Measurements from ENCODE around the gene FOLR3.
A peak's percentile ranks its signal among the peaks of the same experiment; 100 is the strongest.
"Not testable (repeated sequence)": the region's sequence is repeated elsewhere in the genome, so short reads cannot be mapped to it uniquely, and the experiment has no call there.

The FOLR3 gene

DNA sequence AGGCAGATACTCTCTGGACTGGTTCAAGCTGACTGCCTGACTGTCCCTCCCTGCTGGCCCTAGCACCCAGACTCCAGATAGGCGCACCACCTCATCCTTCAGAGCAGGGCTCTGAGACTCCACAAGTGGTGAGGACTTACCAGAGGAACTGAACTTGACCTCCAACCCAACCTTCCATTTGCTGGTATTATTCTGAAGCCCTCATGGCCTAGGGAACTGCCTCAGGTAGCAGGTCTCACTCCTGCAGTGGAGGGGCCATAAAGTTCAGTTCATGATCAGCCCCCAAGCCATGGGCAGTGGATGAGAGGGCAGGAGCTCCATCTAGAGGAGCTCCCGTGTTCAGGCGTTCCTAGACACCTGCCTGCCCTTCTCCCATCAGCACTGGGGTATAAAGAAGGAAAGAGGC is 46.0 kb downstream of the FOLR3 start:
- not testable (repeated sequence) for H2AFZ ChIP-seq (ENCODE audit: low read length); H3K9ac ChIP-seq (ENCODE audit: low read length); H4K20me1 ChIP-seq (ENCODE audit: insufficient read depth, low read length); H3F3A ChIP-seq (ENCODE audit: insufficient read depth, low read length); H3K36me3 ChIP-seq (ENCODE audit: insufficient read depth, low read length); H3K9me3 ChIP-seq (ENCODE audit: low read length); H3K4me3 ChIP-seq (ENCODE audit: low read depth, low read length, poor library complexity, severe bottlenecking); H3K27me3 ChIP-seq (ENCODE audit: insufficient read depth, low read length); H3K79me2 ChIP-seq (ENCODE audit: insufficient read depth, low read length); H3K4me2 ChIP-seq (ENCODE audit: low read length); H3K27ac ChIP-seq (ENCODE audit: low read depth, low read length, poor library complexity, severe bottlenecking); H3K4me1 ChIP-seq (ENCODE audit: insufficient read depth, low read length, severe bottlenecking); H3K9me2 ChIP-seq (ENCODE audit: low read depth, low read length)
- TF ChIP-seq CTCF (IDR thresholded peaks at IDR 0.05; ENCODE audit: low read length), result peak; percentile 9; the same call in 1 of the 2 replicates

DNA sequence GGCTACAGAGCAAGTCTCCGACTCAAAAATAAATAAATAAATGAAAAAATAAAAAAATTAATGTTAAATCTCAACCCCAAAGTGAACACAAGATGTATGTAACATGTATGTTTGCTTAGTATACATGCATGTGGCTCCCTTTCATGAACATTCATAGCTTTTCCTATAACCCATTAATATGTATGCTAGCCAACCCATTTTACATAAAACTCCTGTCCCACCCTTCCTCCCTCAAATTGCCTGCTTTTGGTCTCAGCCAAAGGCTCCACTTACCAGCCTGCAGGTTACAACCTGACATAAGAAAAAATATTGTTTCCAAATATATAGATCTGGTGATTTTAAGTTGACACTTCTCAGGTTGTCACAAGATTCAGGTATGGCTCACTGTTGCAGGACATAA is 52.7 kb downstream of the FOLR3 start:
- Histone ChIP-seq H3K9me2 (ENCODE audit: low read depth, low read length) (no peaks in the 10 kb centered on the region), H2AFZ (ENCODE audit: low read length) (no peak overlapping the region), H3K4me1 (ENCODE audit: insufficient read depth, low read length, severe bottlenecking) (no peaks in the 10 kb centered on the region), H3K9ac (ENCODE audit: low read length) (no peak overlapping the region), H3K27me3 (ENCODE audit: insufficient read depth, low read length) (no peaks in the 10 kb centered on the region; the same call in 1 of the 2 replicates), H3K27ac (ENCODE audit: low read depth, low read length, poor library complexity, severe bottlenecking) (no peak overlapping the region), H3K79me2 (ENCODE audit: insufficient read depth, low read length) (no peaks in the 10 kb centered on the region), H4K20me1 (ENCODE audit: insufficient read depth, low read length) (no peaks in the 10 kb centered on the region), H3K9me3 (ENCODE audit: low read length) (no peaks in the 10 kb centered on the region), H3K4me3 (ENCODE audit: low read depth, low read length, poor library complexity, severe bottlenecking) (no peak overlapping the region), H3K4me2 (ENCODE audit: low read length) (no peak overlapping the region), H3F3A (ENCODE audit: insufficient read depth, low read length) (no peaks in the 10 kb centered on the region), H3K36me3 (ENCODE audit: insufficient read depth, low read length) (no peaks in the 10 kb centered on the region)
- TF ChIP-seq EZH2 (IDR thresholded peaks at IDR 0.05; ENCODE audit: borderline replicate concordance, low read length), result no peak

All from OCI-LY1 (cell line).